Hepatocyte (in vitro differentiated cells): ENCODE results near the gene MUC6.

Experiments
- CTCF ChIP-seq: fragments of 200-600 bp; sonication (generic); IDR thresholded peaks from 2 replicates; pipeline ENCODE4 v1.5.1; 2016; ENCODE audit warnings: antibody characterized with exemption, mild to moderate bottlenecking; ENCODE audit not compliant: poor library complexity
- EZH2 ChIP-seq: fragments of 200-600 bp; sonication (generic); IDR thresholded peaks from 2 replicates; pipeline ENCODE4 v1.6.1; 2016; ENCODE audit warnings: antibody characterized with exemption, mild to moderate bottlenecking, borderline replicate concordance
- EZH2phosphoT487 ChIP-seq: fragments of 200-600 bp; sonication (generic); IDR thresholded peaks from one replicate; pipeline ENCODE4 v1.6.1; 2018; ENCODE audit warnings: antibody characterized with exemption, mild to moderate bottlenecking, low read depth, moderate library complexity; ENCODE audit not compliant: unreplicated experiment, severe bottlenecking

- TF ChIP-seq CTCF (no peak), EZH2 (no peak), EZH2phosphoT487 (no peak)
Measured at GRCh38 chr11:1011320-1011698, 25.2 kb downstream of the MUC6 start.
